Measurements from ENCODE around the gene ACTL10.

DNA sequence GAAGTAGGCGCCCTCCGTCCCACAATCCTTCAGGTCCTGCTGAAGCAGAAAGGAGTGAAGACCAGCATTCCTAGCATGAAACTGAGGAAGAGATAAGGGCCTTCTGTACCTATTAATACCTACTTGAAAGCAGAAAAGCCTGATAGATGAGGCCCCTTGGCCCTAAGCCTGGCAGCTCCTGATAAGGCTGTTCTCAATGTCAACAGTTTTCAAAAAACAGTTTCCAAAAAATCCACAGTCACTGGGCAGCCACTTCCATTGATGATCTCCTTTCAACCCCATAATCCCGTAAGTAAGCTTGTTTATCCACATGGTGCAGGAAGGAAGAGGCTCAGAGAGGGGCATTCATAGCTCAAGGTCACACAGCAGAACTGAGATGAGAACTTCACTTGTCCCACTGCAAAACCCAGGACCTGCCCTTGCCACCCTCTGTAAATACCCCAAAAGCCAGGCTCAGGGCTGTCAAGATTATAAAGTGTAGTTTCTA is 22.2 kb downstream of the ACTL10 start:
- TF ChIP-seq, protein P1, sequence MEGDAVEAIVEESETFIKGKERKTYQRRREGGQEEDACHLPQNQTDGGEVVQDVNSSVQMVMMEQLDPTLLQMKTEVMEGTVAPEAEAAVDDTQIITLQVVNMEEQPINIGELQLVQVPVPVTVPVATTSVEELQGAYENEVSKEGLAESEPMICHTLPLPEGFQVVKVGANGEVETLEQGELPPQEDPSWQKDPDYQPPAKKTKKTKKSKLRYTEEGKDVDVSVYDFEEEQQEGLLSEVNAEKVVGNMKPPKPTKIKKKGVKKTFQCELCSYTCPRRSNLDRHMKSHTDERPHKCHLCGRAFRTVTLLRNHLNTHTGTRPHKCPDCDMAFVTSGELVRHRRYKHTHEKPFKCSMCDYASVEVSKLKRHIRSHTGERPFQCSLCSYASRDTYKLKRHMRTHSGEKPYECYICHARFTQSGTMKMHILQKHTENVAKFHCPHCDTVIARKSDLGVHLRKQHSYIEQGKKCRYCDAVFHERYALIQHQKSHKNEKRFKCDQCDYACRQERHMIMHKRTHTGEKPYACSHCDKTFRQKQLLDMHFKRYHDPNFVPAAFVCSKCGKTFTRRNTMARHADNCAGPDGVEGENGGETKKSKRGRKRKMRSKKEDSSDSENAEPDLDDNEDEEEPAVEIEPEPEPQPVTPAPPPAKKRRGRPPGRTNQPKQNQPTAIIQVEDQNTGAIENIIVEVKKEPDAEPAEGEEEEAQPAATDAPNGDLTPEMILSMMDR (IDR thresholded peaks at IDR 0.05), result no peak
- TF ChIP-seq POLR2A (IDR thresholded peaks at IDR 0.05) (no peak), EP300 (IDR thresholded peaks at IDR 0.05) (no peak), POLR2AphosphoS5 (IDR thresholded peaks at IDR 0.05) (no peak)

Measured in sigmoid colon (tissue), 4 donors.